Right cardiac atrium (tissue), 5 donors: Measurements from ENCODE around the gene NCKAP5. TPM values are rescaled to one million over a fixed set of nuclear protein-coding genes. Genes with fewer than 3 reads are reported as not detected.
"Not testable (repeated sequence)": the region's sequence is repeated elsewhere in the genome, so short reads cannot be mapped to it uniquely, and the experiment has no call there.

Source experiments
- ATAC-seq, 2 donors: fragments of 200-7000 bp; cut with Tn5 transposase; one replicate each; pipeline versions ENCODE4 v1.8.0 to v1.9.1; 2020; ENCODE audit warnings: moderate library complexity in 2 of 2, mild to moderate bottlenecking in 1 of 2
- DNase-seq, 3 donors: peaks; one replicate each; pipeline ENCODE4 v3.0.0-alpha.2; 2020
- H3K27ac ChIP-seq: one replicate; pipeline ENCODE4 v1.5.1; 2013; ENCODE audit warnings: mild to moderate bottlenecking, low read length, control low read depth, moderate library complexity
- H3K27me3 ChIP-seq: one replicate; pipeline ENCODE4 v1.6.1; 2013; ENCODE audit not compliant: control insufficient read depth, insufficient read depth
- H3K4me1 ChIP-seq: one replicate; pipeline ENCODE4 v1.6.1; 2013; ENCODE audit warnings: low read length; ENCODE audit not compliant: control insufficient read depth, insufficient read depth
- H3K4me3 ChIP-seq: one replicate; pipeline ENCODE4 v1.5.1; 2013; ENCODE audit warnings: low read length, control low read depth
- H3K9me3 ChIP-seq: one replicate; pipeline ENCODE4 v1.6.1; 2013; ENCODE audit warnings: low read length; ENCODE audit not compliant: control insufficient read depth
- WGBS: extraction: QIAGEN DNeasy Blood & Tissue Kit; methylation state at CpG from one replicate; pipeline ENCODE4 v1.1.7; 2013; 5-methylcytosine and 5-hydroxymethylcytosine counted together
- intact Hi-C, 4 donors: fragments of 100-400 bp; cut with DNase I; formaldehyde crosslinking; loops; one replicate each; pipeline versions ENCODE4 v1.11.0 to v1.14.0; 2022 to 2023
- polyA plus RNA-seq: library from polyadenylated mRNA; stranded (reverse); fragments of 200-250 nt; gene quantifications from one replicate; pipeline ENCODE4 v1.2.3, GENCODE V29; 2013
- total RNA-seq, 4 donors: library from RNA; stranded (reverse); fragmentation: NEBNext Ultra II Directional; extraction: Animal tissue kit (Norgen Biotek cat#: 25700); gene quantifications; one replicate each; pipeline ENCODE4 v1.2.1, GENCODE V29; 2021
- donor health status: healthy with polysubstance abuse.
- donor health status: DM: no; HTN: yes; CAD: no.
- donor health status: DM: no; HTN: no; CAD: no.
- donor health status: DM: no; HTN: yes; CAD: no; lungs with severe emphysema.
- donor health status: DM: yes; HTN: yes; CAD: no.

The NCKAP5 gene
- total and polyA plus RNA-seq, 5 donors: 3.8 to 11.1 (median 7.3) TPM

DNA sequence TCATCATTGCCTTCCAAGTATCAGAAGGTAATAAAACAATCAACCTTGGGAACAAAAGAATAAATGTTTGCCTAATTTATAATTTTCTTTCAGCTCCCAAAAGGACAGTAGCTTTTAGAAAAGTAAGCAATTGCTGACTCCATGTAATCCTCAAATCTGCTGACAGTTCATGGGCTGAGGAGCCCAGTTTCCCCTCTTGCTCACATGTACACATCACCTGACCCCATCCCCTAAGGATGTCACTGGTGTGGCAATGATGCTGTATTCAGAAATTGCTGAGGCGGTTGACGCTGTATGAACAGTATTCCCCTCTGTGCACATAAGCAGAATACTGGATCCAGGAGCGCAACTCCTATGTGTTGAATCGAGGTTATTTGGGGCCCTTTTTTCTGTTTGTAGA is 842.1 kb downstream of the NCKAP5 start:
- DNase-seq: no peak
- ATAC-seq: no peak
- 92% methylated on average over 4 of the region's 4 CpGs for WGBS
- Histone ChIP-seq H3K4me1 (no peaks in the 10 kb centered on the region), H3K9me3 (no peaks in the 10 kb centered on the region), H3K27ac (no peak overlapping the region), H3K27me3 (no peaks in the 10 kb centered on the region), H3K4me3 (no peak overlapping the region)
- intact Hi-C loops: no loop called here

DNA sequence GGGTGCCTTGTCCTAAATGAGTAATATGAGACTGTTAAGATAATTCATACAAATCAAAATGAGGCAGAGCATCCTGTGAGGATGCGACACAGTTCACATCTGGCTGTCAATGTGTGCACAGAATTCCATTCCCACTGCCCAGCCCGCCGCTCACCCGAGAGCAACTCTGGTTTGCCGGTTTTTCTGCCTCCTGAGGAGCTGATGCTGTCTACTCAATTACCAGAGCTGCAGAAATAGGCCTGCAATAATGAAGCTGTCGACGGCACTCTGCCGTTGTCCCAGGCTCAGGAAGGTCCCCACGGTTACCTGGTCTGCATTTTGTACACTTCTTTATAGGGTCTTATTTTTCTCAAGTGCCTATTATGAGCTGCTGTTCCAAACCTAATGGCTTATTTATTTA is 842.5 kb downstream of the NCKAP5 start:
- no peak overlapping the region for H3K4me3 ChIP-seq
- 90% methylated on average over 9 of the region's 9 CpGs for WGBS
- no peaks in the 10 kb centered on the region for H3K9me3 ChIP-seq
- ATAC-seq (no peak), DNase-seq (no peak)
- H3K4me1 ChIP-seq: no peaks in the 10 kb centered on the region
- no peaks in the 10 kb centered on the region for H3K27me3 ChIP-seq
- intact Hi-C loops: no loop called here
- H3K27ac ChIP-seq: no peak overlapping the region

DNA sequence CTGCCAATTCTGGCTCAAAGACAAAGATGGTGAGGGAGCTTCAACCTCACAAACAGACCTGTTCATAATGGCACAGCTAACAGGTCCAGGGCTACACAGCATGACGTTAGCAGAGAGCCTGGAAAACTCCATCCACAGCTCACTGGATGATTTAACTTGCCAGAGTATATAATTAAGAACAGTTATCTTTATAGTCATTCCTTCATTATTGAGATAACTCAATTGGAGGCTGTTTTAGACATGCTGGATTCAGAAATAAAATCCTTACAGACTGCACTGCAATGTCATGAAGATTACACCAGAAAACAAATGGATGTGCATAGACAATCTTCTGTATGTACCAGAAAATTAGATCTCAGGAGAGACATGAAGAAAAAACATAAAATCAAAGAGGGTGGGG is 843.1 kb downstream of the NCKAP5 start:
- Histone ChIP-seq H3K4me1 (no peaks in the 10 kb centered on the region), H3K27me3 (no peaks in the 10 kb centered on the region), H3K9me3 (no peaks in the 10 kb centered on the region), H3K27ac (no peak overlapping the region), H3K4me3 (no peak overlapping the region)
- intact Hi-C loops: no loop called here
- DNase-seq: no peak
- WGBS: 60% methylated on average over 1 of the region's 1 CpG
- no peak for ATAC-seq

DNA sequence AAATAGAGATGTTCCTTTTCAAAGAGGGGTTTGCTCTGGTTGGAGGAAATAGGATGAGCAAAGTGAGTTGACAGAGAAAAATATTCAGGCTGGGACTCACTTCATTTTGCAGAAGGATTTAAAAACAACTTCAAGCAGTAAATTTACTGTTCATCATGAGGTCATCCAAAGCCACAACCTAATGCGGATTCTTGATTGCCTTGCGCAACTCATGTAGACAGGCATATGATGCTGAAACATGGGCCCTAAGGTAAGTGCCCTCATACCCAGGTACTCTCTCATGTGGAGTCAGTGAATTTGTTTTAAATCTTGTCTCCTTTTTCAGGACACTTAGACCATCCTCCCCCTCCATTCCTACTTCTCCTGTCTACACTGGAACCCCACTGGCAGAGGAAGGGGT is 846.3 kb downstream of the NCKAP5 start:
- no peak for ATAC-seq
- intact Hi-C loops: no loop called here

DNA sequence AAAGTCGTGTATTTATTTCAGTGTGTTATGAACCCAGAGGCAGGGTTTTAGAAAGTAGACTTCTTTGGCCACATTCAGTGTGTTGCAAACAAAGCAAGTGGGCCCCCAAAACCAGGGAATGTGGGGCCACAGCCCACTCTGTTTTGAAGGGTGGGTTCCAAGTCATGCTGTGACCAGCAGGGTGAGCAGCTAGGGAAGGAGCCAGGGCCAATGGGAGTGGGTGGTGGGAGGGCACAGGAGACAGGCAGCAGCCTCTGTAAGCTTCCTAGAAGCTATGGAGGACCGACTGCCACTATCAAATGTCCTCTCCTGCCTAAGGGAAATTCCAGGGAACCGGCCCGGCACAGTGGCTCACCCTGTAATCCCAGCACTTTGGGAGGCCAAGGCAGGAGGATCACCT is 847.9 kb downstream of the NCKAP5 start:
- 82% methylated on average over 4 of the region's 4 CpGs for WGBS
- Histone ChIP-seq H3K27ac (no peak overlapping the region), H3K9me3 (no peaks in the 10 kb centered on the region), H3K4me1 (no peaks in the 10 kb centered on the region), H3K4me3 (no peak overlapping the region), H3K27me3 (no peaks in the 10 kb centered on the region)
- intact Hi-C loops: no loop called here
- ATAC-seq (no peak), DNase-seq (peak in 2 of 3 donors; percentile 16 to 20)

More for the DNA sequence above, 846.3 kb downstream of the NCKAP5 start:
- Histone ChIP-seq H3K9me3 (no peaks in the 10 kb centered on the region), H3K27me3 (no peaks in the 10 kb centered on the region), H3K4me3 (no peak overlapping the region), H3K4me1 (no peaks in the 10 kb centered on the region), H3K27ac (no peak overlapping the region)
- WGBS: over 99% methylated on average over 2 of the region's 2 CpGs
- DNase-seq: no peak

DNA sequence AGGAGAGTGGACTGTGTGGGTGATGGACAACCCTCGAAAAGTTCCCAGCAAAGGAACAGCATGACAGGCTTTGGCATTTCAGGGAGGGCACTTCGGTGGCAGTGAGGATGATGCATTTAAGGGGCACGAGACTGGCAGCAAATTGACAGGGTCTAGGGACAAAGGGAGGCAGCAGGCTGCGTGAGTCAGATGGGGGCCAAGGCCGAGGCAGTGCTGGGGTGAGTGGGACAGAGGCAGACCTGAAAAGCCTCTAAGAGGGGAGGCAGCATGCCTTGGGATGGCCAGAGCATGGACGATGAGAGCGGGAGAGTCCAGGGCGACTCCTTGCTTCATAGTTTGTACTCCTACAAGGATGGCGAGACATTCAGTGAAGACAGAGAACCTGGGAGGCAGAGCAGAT is 848.8 kb downstream of the NCKAP5 start:
- Histone ChIP-seq H3K27ac (no peak overlapping the region), H3K27me3 (no peaks in the 10 kb centered on the region), H3K4me3 (no peak overlapping the region), H3K9me3 (no peaks in the 10 kb centered on the region), H3K4me1 (no peaks in the 10 kb centered on the region)
- 78% methylated on average over 9 of the region's 9 CpGs for WGBS
- ATAC-seq (no peak), DNase-seq (no peak)
- intact Hi-C loops: no loop called here

DNA sequence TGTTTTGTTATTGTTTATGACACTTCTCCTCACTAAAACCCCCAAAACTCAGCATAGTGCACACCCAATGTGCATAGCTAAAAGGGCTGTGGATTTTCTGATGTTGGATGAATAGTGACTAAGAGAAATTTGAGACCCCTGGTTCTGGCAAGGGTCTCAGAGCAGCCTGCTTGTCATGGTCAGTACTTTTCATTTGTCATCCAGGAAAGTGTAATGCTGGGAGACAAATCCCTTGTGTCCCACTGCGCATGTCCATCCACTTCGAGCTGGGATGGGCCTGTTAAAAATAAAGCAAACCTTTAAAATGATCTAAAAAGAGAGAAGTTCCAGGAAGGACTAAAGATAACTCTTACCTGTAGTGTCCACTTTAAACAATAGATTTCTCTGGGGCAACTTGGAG is 851.3 kb downstream of the NCKAP5 start:
- ATAC-seq: no peak
- Histone ChIP-seq H3K27me3 (no peaks in the 10 kb centered on the region), H3K4me3 (no peak overlapping the region), H3K27ac (no peak overlapping the region), H3K9me3 (no peaks in the 10 kb centered on the region), H3K4me1 (no peaks in the 10 kb centered on the region)
- 76% methylated on average over 2 of the region's 2 CpGs for WGBS
- intact Hi-C loops: no loop called here
- DNase-seq: no peak

DNA sequence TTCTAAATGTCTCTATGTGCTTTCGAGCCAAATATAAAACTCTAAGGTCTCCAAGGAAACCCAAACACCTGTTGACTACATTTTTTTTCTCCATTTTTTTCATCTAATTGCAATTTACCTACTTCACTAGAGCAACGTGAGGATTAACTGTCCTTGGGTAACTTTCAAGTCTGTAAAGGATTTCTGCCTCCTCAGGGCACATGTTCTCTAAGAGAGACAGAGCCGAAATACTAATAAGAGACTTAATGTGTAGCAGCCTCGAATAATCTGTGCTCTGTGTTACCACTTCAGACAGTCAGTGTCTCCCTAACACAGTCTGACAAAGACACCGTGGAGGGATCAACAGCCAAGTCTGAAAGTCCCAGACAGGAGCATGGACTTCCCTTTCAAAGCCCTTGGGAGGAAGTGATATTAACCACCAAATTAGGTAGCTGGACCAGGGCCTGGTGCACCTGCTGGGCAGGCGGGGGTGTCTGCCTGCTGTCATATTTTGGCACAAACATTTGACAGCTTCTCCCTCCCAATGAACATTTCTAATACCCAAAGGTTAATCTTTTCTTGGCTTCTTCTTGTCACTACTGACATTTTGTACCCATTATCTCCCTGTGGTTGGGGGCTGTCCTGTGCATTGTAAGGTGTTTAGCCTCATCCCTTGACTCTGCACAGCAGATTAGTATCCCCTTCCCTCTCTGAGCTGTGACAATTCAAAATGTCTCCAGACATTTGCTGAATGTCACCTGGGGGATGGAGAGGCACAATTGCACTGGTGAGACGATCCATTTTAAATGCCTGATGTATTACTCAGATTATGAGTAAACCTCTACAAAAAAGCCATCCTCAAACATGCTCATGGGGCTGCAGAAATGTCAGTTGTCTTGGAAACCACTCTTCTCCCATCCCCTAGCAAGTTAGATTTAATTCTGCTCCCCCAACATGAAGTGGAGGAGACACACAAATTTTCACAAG is 852.6 kb downstream of the NCKAP5 start:
- H3K27ac ChIP-seq: no peak overlapping the region
- WGBS: 73% methylated on average over 7 of the region's 7 CpGs
- H3K4me1 ChIP-seq: no peaks in the 10 kb centered on the region
- intact Hi-C loops: no loop called here
- H3K27me3 ChIP-seq: no peaks in the 10 kb centered on the region
- DNase-seq: no peak
- H3K4me3 ChIP-seq: no peak overlapping the region
- H3K9me3 ChIP-seq: no peaks in the 10 kb centered on the region
- ATAC-seq: no peak

DNA sequence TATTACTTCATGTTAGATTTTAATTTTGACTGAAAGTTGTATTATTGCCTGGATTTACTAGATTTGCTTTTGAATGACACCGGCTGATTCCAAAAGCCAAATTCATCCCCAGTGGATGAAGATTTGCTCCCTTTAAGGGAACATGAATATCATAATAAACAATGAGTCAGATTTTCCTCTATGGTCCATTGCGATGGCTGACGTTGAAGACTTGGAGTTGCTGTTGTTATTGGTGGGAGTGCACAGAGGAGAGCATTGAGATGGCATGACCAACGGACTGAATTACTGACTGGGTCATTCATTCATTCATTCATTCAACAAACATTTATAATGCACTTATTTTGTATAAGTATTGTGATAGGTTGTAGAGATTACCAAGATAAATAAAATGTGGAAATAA is 864.9 kb downstream of the NCKAP5 start:
- DNase-seq (no peak), ATAC-seq (no peak)
- H3K4me1 ChIP-seq: no peaks in the 10 kb centered on the region
- no peaks in the 10 kb centered on the region for H3K9me3 ChIP-seq
- no peak overlapping the region for H3K4me3 ChIP-seq
- H3K27ac ChIP-seq: no peak overlapping the region
- 59% methylated on average over 4 of the region's 4 CpGs for WGBS
- no peaks in the 10 kb centered on the region for H3K27me3 ChIP-seq
- intact Hi-C loops: no loop called here

DNA sequence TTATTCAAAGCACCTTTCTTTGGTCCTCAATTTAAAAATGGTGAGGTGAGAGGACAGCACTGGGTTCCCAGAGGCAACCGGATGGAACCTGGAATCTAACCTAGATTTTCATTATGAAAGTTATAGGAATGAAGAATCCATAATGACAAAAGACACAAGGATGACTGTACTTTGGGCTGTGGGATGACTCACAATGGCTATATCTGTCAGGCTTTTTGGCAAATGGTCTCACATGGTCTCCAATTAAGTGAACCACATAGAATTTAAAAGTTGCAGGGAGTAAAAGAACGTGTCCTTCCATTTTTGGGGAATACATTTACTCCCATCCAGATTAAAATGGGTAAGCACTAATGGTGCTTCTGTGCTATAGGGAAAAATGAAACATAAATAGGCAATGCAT is 866.5 kb downstream of the NCKAP5 start:
- WGBS: 85% methylated on average over 2 of the region's 2 CpGs
- no peak overlapping the region for H3K27ac ChIP-seq
- no peak overlapping the region for H3K4me3 ChIP-seq
- intact Hi-C loops: no loop called here
- H3K9me3 ChIP-seq: no peaks in the 10 kb centered on the region
- H3K27me3 ChIP-seq: no peaks in the 10 kb centered on the region
- no peaks in the 10 kb centered on the region for H3K4me1 ChIP-seq
- DNase-seq: no peak
- ATAC-seq: no peak

DNA sequence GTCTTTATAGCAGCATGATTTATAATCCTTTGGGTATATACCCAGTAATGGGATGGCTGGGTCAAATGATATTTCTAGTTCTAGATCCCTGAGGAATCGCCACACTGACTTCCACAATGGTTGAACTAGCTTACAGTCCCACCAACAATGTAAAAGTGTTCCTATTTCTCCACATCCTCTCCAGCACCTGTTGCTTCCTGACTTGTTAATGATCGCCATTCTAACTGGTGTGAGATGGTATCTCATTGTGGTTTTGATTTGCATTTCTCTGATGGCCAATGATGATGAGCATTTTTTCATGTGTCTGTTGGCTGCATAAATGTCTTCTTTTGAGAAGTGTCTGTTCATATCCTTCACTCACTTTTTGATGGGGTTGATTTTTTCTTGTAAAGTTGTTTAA is 868.5 kb downstream of the NCKAP5 start:
- intact Hi-C loops, H3K27me3 ChIP-seq: not testable (repeated sequence)
- WGBS: 95% methylated on average over 1 of the region's 2 CpGs

More for the DNA sequence above, 868.5 kb downstream of the NCKAP5 start:
- not testable (repeated sequence) for H3K9me3 ChIP-seq, DNase-seq, H3K4me1 ChIP-seq, ATAC-seq, H3K27ac ChIP-seq, H3K4me3 ChIP-seq
